Stimulated activated CD8-positive, alpha-beta memory T cell treated with anti-CD3 and anti-CD28 coated beads, Interleukin-7, amount 100 ng/mL, for 48 hours (primary cell): Measurements from ENCODE around the gene CD164.
"Not testable (repeated sequence)": the region's sequence is repeated elsewhere in the genome, so short reads cannot be mapped to it uniquely, and the experiment has no call there.

ENCODE experiments used
- DNase-seq, 2 donors: peaks; one replicate each; pipeline ENCODE4 v3.0.0-alpha.2; 2020; ENCODE audit warnings: low read depth in 1 of 2; ENCODE audit errors: extremely low read depth in 1 of 2

The CD164 gene

DNA sequence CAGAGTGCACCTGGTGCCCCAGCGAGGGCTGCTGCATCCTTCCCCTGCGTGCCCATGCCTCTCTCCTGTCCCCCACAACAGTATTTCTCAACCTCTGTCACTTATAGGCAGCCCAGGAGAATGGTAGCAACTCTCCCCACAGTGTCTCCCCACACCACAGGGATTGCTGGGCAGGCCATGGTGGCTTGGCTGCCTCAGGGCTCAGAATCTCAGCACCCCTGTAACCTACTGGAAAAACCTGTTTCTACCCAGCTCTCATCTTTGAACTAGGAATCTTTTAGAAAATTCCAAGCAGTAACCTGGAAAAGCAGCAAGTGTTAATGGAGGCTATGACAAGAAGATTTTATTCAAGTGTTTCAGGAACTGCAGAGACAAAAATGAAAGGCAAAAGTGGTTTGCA is 38.0 kb downstream of the CD164 start:
- DNase-seq, result no peak

DNA sequence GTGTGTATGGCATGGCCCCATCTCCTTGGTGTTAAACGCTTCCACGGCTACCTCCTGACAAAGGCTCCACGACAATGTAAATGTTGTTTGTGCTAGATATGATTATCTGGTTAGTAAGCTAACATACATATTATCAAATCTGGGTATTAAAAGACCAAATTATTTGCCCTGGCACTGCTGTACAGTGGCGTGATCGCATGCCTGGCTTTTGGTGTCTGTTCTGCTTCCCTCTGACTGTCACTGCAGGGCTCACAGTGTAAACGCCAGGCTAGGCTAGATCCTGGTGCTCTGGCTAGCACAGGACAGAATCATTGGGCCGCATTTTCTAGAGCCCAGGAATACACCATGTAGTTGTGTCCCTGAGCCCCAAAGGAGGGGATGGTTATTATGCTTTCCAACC is 38.7 kb downstream of the CD164 start:
- DNase-seq, result no peak

DNA sequence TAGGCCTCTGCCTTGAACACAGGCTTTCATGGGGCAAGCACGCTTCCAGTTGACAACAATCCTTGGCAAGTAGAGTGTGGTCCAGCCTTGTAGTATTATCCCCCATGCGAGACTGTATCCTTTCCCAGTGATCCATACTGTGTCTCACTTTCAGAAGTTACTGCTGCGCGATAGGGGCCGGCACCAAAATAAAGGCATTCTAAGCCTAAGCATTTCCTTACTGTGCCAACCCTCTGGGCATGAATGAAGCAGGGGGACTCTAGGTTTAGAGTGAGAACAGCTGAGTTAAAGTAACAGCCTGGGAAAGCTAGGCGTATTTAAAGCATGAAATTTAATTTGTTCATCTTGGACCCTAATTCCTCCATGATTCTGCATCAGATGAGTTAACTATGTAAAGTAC is 39.4 kb downstream of the CD164 start:
- DNase-seq, result no peak

DNA sequence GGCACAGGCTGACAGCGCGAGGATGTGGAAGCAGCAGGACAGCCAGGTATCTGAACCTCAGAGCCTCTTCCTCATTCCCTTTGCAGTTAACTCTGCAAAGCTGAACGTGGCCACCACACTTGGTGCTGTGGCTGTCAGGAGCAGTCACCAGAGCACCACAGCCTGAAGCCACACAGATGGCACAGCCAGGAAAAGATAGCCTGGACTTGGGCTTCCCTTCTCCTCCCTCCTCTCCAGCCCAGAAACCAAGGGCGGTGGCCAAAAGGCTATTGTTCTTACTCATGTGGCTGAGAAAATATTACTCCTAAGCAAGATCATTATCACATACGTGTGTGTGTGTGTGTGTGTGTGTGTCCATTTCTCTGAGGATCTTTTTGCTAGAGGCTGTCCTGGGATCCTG is 39.8 kb downstream of the CD164 start:
- no peak for DNase-seq

DNA sequence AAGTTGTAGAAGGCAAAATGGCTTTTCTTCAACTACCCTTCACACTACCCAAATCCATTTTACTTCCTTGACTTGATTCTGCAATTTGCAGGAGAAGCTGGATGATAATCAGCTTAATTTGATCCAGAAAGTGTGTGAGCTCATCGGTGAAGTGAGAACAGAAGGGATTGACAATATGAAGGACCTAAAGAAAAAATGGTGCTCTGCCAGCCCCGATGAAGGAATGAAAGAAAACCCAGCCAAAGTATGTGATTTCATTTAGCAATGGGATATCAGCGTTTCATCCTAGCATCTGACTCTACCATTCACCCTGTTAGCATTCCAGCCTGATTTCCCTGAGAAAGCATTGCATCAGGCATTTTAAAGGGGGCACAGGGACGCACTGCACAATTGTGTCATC is 41.5 kb downstream of the CD164 start:
- DNase-seq, result no peak

DNA sequence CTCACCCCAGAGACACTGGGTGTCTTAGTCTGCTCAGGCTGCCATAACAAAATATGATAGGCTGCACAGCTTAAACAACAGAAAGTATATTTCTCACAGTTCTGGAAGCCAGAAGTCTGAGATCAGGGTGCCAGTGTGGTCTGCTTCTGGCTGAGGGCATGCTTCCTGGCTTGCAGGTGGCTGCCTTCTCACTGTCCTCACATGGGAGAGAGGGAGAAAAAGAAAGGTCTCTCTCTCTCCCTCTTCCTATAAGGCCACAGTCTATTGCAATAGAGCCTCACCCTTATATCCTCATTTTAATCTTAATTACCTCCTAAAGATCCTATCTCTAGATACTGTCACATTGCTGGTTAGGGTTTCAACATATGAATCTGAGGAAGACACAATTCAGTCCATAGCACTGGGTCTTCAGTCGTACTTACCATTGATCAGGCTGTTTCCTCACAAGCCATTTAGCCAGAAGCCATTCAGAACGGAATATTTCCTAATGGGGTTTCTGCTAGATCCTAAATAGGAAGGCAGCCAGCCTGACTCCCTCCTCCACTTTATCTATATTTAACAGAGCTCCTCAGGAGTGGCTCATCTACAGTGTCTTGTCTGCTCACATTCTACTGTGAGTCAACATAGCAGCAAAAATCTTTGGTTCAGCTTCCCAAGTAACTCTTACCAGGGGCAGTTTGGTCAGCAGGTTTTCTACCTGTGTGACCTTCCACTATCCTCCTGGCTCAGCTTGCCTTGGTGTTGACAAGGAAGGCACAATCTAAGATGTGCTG is 42.2 kb downstream of the CD164 start:
- DNase-seq, result no peak

DNA sequence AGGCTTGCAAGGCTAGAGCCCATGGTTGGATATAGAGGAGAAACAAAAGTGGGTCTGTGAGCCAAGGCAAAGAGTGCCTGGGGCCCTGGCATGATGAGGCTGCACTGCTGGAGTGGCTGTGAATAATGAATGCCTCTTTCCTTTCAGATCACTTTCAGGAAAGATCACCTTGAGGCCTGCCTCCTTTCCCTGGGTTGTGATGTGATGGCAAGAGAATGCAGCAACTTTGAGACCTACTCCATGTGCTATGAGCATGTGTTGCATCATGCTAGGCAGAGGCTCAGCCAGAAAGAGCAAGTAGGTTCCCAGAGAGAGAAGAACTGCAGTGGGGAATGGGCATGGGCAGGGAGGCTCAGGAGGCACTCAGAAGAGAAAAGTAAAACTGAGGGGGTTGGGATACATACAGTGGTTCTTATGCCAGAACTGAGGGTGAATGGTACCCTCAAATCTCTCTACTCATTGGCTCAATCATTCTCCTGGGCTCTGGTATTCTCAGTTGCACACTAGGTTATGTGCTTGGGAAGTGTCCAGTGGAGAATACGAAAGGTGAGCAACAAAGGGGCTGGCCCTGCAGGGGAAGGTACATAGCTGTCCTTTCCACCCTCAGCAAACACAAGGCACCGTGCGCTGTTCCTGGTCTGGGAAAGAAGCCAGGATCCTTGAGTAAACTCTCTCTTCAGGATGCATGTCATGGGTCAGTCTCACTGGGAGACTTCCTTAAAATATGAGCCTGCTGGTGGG is 45.9 kb downstream of the CD164 start:
- no peak for DNase-seq

DNA sequence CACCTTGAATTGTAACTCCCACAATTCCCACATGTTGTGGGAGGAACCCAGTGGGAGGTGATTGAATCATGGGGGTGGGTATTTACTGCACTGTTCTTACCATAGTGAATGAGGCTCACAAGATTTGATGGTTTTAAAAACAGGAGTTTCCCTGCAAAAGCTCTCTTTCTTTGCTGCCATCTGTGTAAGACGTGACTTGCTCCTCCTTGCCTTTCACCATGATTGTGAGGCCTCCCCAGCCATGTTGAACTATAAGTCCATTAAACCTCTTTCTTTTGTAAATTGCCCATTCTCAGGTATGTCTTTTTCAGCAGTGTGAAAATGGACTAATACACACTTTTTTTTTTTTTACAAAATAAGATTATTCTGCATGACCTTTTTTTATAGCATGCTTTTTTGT is 48.4 kb downstream of the CD164 start:
- DNase-seq, result not testable (repeated sequence)

DNA sequence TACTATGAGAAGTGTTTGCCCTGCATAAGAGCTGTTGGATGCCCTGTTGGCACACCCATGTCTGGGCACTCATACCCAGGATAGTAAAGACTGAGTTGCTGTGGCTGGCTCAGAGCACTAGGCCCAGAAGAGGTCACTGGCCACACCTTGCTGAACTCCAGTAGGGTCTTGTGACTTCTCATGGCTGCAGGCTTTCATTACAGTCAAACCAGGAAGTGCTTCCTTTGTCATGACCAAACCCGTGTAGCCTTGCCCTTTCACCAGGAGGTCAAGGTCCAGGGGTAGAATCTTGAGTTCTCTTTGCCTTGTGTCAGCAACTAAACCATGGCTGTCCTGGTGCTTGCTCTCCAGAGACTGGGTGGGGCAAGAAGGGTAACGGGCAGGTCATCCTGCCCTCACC is 49.5 kb downstream of the CD164 start:
- DNase-seq, result no peak

DNA sequence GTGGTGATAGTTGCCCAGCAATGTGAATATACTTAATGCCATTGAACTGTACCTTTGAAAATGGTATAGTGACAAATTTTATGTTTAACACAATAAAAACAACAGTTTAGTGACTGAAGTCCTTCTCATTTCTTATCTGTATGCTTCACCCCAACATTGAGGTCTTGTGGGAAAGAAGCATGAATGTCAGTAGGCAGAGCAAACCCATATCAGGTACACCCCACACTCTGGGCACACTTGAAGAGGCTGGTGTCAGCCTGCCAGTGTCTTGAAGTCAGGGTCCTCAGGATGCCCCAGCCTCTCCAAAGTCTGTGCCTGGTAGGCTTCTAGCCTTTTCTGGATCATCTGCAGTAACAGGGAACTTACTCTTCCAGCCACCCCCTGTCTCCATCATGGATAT is 51.2 kb downstream of the CD164 start:
- DNase-seq, result no peak

DNA sequence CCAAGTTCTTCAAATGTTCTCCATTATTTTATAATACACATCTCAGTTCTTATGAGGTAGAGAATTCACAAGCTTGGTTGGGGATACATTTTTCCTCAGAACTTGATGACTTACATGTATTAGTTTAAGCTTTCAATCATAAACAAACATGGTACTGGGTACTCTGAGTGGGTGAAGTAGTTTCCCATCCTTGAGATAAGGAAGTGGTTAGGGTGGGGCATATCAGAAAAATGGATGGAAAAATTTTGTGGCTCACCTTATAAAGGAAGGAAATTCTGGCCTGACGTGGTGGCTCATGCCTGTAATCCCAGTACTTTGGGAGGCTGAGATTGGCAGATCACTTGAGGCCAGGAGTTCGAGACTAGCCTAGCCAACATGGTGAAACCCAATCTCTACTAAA is 52.0 kb downstream of the CD164 start:
- no peak for DNase-seq

DNA sequence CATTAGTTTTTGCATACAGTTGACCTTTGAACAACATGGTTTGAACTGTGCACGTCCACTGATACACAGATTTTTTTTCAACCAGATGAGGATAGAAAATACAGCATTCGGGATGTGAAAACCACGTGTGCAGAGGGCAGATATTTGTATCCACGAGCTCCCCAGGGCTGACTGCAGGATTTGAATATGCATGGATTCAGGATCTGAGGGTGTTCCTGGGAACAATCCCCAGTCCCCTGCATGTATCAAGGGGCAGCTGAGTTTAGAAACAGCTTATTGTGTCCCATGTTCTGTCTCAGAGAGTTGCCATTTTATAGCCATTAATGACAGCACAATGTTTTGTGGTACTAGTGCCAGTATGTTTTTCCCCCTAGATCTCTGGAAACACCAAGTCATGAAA is 53.6 kb downstream of the CD164 start:
- no peak for DNase-seq

DNA sequence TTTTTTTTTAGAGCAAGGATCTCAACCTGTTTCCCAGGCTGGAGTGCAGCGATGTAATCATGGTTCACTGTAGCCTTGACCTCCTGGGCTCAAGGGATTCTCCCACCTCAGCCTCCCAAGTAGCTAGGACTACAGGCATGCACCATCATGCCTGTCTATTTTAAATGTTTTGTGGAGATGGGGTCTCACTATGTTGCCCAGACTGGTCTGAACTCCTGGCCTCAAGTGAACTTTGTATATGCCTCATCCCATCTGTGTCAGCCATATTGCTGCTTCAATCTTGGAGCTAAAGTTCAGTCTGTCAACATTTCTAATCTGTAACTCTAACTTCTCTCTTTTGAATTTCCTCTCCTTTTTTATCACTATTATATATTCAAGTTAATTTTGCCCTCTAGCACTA is 54.3 kb downstream of the CD164 start:
- DNase-seq, result no peak

DNA sequence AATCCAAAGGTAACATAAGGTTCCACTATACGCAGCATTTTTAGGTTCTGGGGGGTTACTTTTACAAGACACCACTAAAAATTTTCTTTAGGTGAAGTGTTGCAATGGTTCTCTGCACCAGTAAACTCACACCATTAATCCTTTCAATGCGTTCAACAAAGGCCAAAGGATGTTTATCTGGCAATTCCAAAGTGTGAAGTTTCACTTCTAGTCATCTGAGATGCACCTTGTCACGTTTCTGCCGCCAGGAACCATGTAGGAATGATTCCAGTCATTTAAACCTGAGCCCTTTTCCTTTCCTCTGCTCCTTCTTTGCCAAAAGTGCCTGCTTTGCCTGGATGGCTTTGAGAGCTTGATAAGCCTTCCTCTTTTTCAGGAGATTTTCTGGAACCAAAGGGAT is 54.8 kb downstream of the CD164 start:
- no peak for DNase-seq

DNA sequence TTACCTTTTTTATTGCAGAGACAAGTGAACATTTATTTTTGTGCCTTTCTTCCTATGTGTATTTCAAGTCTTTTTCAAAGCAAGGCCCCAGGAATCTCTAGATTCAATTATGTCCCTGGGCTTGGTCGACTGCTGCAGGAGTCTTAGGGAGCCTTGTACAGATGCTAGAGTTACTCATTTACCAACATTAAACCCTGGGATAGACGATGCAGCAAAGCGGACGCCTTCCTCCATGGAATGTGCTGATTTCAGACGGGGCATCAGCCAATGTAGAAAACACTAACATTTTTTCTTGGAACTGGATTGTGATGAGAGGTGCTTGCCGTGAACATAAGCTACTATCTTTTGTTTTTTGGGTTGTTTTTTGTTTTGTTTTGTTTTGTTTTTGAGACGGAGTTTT is 55.9 kb downstream of the CD164 start:
- no peak for DNase-seq

DNA sequence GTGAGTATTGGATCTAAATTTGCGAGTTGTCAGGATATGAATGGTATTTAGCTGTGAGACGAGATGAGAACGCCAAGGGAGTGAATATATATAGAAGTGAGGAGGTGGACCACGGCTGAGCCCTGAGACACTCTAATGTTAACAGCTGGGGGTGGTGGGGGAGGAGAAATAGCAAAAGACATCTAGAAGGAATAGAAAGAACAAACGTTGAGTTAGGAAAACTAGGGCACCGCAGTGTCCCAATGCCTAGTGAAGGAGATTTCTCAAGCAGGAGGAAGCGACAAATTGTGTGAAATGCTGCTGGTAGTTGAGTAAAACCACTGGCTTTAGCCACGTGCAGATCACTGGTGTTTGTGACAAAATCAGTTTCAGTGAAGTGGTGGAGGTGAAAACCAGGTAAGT is 56.9 kb downstream of the CD164 start:
- no peak for DNase-seq

DNA sequence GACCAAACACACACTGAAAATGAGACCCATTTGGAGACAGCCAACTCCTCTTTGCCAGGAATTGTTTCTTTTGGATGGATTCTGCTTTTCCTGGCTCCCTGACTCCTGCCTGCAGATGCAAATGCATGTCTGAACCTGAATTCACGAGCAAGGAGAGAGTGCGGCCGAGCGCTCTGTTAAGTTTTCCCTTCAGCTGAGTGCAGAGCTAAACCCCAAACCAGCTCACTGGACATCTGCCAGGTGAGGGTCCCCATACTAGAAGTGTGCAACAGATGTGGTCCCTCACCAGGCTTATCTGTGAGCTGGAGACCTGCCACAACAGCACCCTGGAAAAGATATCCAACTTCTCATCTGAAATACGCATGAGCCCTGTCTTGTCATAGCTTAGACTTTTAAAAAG is 59.0 kb downstream of the CD164 start:
- no peak for DNase-seq

DNA sequence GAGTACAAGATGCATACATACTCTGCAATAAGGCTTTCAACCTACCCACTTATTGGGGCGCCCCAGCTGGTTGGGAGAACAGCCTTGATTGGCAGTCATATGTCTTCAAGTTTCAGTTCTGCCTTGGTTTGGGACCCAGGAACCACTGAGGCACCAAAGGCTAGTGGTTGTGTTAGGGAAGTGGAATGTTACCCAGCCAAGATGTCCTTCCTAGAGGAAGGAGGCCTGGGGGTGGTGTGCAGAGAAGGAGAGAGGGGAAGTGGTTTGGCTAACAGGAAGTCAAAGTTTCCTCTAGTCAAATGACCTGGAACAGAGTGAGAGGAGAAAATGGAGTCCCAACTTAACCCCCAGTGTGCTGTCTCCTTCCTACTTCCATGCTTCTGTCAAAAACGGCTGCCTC is 59.4 kb downstream of the CD164 start:
- DNase-seq, result no peak

DNA sequence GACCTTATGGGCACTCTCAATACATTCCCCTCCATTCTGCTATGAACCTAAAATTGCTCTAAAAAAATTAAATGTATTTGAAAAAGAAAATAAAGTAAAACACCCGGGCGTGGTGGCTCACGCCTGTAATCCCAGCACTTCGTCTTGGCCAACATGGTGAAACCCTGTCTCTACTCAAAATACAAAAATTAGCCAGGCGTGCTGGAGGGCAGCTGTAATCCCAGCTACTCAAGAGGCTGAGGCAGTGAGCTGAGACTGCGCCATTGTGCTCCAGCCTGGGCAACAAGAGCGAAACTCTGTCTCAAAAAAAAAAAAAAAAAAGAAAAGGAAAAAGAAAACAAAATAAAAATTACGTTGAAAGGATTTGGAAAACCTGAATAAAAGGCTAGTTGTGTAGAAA is 60.5 kb downstream of the CD164 start:
- DNase-seq, result no peak

DNA sequence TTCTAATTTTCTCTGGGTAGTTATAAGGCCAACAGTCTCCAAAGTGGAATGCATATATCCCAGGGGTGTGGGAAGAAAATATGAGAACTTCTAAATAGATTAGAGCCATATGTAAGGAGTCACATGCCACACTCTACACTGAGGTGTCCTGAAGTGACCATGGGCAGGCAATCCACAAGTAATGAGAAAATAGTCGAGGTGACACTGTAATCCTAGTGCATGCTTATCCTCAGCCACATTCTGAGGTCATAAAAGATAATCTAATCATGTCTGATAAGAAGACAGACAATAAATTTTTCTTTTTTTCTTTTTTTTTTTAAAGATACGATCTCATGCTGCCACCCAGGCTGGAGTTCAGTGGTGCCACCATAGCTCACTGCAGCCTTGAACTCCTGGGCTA is 62.2 kb downstream of the CD164 start:
- no peak for DNase-seq

DNA sequence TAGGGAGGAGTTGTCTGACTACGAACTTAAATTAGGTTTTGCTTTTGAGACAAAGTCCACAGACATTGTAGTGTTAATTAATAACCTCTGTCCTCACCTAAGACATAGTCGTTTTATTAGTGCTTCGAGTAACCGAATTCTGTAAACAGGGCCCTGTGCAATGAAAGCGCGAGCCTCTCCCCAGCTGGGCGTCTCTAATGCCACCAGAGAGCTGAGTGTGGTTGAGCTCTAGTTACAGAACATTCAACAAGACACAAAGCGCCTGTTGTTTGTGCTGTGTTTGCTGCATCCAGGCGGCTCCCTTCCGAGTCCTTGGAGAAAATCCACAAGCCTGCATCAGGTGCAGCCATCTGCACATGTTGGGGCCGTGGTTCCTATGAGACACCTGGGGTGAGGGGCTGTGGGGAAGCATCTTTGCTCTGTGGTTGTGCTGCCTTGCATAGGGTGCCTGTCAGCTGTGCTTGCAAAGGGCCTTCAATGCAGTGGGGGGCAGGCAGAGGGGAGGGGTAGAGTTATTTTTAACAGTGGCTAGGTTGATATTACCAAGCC is 63.9 kb downstream of the CD164 start:
- DNase-seq, result no peak

DNA sequence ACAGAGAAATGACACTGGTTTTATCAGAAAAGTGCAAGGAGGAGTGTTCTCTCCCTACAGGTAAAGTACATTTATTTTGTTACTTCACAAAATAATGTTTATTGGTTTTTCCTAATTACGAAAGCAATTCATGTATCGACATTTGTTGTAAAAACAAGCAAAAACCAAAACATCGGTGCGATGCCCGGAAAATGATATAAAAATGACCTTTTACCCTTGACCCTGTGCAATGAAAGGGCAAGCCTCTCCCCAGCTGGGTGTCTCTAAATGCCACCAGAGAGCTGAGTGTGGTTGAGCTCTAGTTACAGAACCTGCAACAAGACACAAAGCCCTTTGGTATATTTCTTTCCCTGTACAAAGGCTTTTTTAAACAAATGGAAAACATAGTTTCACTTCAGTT is 65.4 kb downstream of the CD164 start:
- DNase-seq, result no peak
